GM19467 (cell line): ENCODE measurements around the gene ANKFY1.

ENCODE experiments used
- ATAC-seq: cut with Tn5 transposase; IDR thresholded peaks from one replicate; pipeline ENCODE4 v1.9.1; 2021; ENCODE audit warnings: mild to moderate bottlenecking, moderate library complexity; ENCODE audit not compliant: unreplicated experiment

The ANKFY1 gene

GRCh38 chr17:4180791-4181190, 83.0 kb downstream of the ANKFY1 start:
- ATAC-seq, result no peak

DNA sequence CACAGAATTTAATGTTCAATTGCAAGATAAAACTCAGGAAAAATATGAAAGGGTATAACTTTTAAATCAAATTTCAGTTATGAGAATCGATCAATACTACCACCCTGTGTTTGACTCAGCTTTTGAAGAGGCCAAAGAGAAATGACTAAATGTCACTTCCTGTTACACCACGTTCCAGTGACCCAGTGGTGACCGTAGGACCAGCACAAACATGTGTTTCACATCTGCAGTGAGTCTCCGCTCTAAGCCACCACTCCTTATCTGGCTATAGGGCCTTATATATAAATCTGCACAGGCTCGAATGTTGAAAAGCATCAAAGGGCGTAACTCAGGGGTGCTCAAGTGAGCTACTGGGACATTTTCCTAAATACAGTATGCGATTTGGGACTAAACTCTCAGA, 84.7 kb downstream of the ANKFY1 start:
- no peak for ATAC-seq

- no peak for ATAC-seq
Observed at GRCh38 chr17:4178651-4179050, 85.1 kb downstream of the ANKFY1 start.

DNA sequence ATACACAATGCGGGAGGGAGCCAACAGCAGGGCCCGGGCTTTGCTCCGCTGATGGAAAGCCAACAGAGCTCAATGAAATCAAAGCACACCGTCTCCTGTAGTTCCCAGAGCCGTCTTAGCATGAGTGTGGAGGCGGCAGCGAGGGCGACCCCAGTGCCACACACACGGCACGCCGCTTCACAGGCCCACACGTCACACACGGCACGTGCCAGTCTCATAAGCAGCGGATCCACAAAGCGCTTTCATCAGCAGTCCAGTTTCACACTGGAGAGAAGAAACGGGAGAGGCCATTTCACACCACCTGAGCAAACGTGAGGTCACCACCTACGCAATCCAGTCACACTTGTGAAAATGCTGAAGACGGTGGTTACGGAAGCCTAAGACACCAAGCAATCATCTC, 86.0 kb downstream of the ANKFY1 start:
- no peak for ATAC-seq

DNA sequence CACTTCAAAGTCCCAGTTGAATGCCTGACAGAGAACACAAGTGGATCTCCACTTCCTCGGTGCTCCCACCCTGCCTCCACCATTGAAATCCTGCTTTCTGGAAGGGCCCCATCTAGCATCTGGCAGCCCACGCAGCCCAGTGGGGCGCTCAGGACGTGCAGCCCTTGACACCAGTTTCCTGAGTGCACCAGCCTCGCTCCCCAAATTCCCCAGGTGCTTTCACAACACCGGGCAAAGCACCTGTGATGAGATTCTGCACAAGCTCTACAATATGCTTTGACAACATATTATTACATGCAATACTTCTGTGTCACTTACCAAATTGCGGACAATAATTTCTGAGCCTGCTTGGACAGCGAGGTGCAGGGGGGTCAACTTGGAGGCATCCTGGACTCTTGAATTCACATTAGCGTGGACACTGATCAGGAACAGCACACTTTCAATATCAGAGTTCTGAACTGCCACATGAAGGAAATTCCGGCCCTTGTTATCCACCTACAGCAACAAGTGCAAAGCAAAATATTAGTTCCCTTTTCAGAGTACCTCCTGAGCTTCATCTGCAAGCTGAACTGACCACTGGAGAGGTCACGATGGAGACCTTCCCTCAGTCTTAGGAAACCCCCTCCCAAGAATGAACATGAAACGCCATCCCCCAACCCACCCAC, 86.8 kb downstream of the ANKFY1 start:
- ATAC-seq, result no peak

DNA sequence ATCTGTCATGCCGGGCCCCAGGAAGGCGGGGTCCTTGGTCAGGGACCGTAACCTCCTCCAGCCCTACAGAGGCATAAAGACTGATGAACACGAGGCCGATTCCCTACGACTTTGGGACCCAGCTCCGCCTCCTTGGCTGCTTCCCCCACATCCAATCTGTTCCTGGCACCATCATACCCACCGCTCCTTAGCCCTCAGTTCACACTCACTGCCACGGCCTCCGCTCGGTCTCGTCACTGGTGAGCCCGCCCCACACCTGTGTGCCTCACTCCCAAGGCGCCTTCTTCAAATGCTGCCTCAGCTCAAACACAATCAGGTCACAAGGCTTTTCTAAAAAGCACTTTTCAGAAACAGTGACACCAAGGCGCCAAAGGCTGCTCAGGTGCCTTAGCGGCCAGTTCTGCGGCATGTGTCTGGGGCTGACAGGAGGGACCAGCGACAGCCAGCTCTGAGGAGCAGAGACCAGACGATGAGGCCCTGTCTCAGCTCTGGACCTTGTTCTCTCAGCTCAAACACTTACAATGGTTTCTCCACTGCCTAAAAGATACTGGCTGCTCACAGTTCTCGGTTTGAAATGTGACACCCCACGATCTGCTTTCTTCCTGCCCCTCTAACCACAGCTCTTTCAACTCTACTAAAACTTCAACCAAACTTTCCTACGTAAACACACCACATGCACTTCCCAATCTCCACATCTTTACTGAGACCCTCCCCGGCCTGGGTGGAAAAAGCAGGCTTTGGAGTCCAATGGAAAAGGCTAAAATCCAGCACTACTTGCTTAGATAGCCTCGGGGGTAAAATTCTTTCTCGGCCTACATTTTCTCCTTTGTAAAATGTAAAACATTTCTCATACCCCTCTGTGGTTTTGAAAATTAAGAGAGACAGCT, 87.6 kb downstream of the ANKFY1 start:
- no peak for ATAC-seq

- ATAC-seq, result no peak
Observed at GRCh38 chr17:4174556-4174955, 89.2 kb downstream of the ANKFY1 start.

GRCh38 chr17:4173781-4174180, 90.0 kb downstream of the ANKFY1 start:
- no peak for ATAC-seq

DNA sequence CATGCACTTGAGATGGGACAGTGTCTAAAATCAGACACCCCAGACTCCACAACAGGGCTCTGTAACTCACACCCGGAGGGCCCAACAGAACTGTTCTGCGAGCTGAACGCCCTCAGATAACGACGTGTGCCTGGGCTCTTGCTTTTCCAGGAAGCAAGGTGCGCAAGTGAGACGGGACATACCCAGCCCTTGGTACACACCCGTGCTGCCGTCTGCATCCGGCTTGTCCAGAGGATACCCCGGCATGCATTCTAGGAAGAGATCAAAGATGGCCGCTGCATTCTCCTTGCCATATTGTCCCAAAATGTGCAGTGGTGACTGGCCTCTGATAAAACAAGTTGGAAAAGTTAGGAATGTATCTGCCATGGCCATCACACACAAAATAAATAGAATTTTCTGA, 91.4 kb downstream of the ANKFY1 start:
- no peak for ATAC-seq

- no peak for ATAC-seq
Observed at GRCh38 chr17:4170639-4171280, 93.0 kb downstream of the ANKFY1 start.

DNA sequence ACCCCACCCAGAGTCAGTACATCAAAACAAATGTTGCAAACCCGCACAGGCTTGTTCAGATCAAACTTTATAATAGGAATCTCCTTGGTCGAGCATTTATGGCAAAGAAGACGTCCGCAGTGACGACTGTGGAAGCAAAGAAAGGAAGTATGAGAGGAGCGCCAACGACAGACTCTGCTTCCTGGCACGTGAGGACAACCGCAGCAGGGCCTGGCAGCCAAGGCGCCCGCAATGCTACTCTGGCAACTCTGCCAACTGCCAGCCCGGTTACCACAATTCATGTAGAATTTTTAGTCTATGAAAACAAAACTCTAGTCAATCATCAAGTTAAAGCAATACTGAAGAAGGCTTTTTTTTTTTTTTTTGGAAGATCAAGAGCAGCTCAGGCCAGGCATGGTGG, 96.0 kb downstream of the ANKFY1 start:
- ATAC-seq, result no peak

- ATAC-seq, result no peak
Observed at GRCh38 chr17:4166419-4166818, 97.4 kb downstream of the ANKFY1 start.

DNA sequence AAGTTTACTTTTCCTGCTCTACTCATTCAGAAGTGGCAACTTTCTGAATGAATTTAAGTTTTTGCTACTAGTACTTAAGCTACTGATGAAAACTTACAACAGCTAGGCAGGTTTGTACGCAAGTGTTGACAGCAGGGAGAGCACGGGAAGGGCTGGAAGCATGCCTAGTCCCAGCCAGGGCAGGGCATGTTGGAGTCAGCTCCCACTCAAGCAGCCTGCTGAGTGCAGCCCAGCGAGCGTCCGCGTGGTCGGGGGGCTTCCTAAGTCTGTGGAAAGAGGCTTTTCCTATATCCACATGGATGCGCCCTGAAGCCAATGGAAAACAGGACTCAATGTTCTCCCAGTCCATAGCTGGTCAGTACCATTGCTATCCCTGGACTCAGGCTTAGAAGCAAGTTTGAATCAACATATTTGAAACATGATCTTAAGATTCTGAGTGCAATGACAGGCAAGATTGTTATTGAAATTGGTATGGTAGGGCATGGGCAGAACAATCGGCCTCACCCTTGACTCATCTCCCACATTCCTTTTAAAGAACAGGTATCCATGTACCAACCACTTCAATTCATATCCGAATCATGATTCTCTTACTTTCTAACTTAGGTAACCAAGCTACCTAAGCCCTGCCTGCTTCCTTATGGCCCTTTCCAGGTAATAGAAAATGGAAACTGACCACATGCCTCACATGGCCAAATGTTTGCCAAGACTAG, 98.3 kb downstream of the ANKFY1 start:
- no peak for ATAC-seq

GRCh38 chr17:4163951-4164350, 99.8 kb downstream of the ANKFY1 start:
- no peak for ATAC-seq

DNA sequence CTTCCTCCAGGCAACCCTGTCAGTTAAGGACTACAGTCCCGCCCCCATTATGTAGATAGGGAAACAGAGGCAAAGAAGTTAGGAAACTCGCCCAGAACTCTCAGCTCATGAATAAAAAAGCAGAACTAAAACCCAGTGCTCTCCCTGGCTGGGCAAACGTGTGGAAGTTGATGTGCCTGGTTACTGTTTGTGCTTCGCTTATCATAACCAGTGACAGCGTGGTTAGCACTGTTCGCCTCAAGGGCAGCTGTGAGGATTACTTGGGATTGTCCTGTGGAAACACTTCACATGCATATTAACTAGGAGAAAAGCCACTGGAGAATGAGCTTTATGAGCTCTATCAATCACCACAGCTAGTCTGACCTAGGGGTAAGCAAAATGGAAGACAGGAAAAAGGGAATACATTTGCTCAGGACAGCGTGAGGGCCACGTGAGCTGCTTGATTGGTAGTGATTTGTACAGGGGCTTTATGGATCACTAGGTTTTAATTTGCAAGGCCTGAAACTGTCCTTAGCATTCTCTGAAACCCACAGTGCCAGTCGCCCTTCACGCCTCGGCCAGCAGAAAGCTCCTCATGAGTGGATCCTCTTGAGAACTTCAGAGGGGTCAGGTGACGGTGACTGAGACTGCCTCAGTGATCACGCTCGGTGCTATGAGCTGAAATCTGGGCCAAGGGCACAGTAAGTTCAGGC, 100.9 kb downstream of the ANKFY1 start:
- no peak for ATAC-seq

GRCh38 chr17:4162321-4162720, 101.5 kb downstream of the ANKFY1 start:
- no peak for ATAC-seq

GRCh38 chr17:4161967-4162305, 101.8 kb downstream of the ANKFY1 start:
- no peak for ATAC-seq

GRCh38 chr17:4161192-4161966, 102.4 kb downstream of the ANKFY1 start:
- no peak for ATAC-seq

- ATAC-seq, result no peak
Observed at GRCh38 chr17:4160294-4160859, 103.4 kb downstream of the ANKFY1 start.

GRCh38 chr17:4159761-4160160, 104.0 kb downstream of the ANKFY1 start:
- no peak for ATAC-seq
